Common myeloid progenitor, CD34-positive (primary cell): ENCODE measurements around the gene CNNM2.

Experiments
- CTCF ChIA-PET: fragments of 350-600 bp; sonication (Branson Sonifier 250); formaldehyde crosslinking; loops from one replicate; lab custom pipeline; 2021; ENCODE audit warnings: antibody characterized with exemption; lab: Charles Lee
- POLR2A ChIA-PET: fragments of 350-600 bp; sonication (Branson Sonifier 250); formaldehyde crosslinking; loops from one replicate; lab custom pipeline; 2021; ENCODE audit warnings: antibody characterized with exemption; lab: Charles Lee
- DNase-seq, 3 donors: peaks; one replicate each; pipeline versions ENCODE4 v3.0.0 to v3.0.0-alpha.2; 2013
- H3K27ac ChIP-seq, 2 experiments: 1 replicate in 1 of 2; 2 replicates in 1 of 2; pipeline ENCODE4 v1.7.0; 2013; ENCODE audit warnings: inconsistent platforms in 2 of 2, low read length in 2 of 2, mild to moderate bottlenecking in 2 of 2, low read depth in 1 of 2, moderate library complexity in 1 of 2; ENCODE audit not compliant: severe bottlenecking in 2 of 2, insufficient read depth in 1 of 2, poor library complexity in 1 of 2
- H3K27me3 ChIP-seq, 5 experiments: replicated peaks in 2 of 5; 1 replicate in 3 of 5; 2 replicates in 2 of 5; pipeline versions ENCODE4 v1.6.1 to v1.7.0; 2013; ENCODE audit warnings: low read length in 4 of 5, mild to moderate bottlenecking in 2 of 5, moderate library complexity in 2 of 5, inconsistent platforms in 1 of 5; ENCODE audit not compliant: insufficient read depth in 5 of 5, control insufficient read depth in 4 of 5
- H3K36me3 ChIP-seq, 4 experiments: 1 replicate in 2 of 4; 2 replicates in 2 of 4; pipeline versions ENCODE4 v1.6.1 to v1.7.0; 2013; ENCODE audit warnings: low read length in 3 of 4, control low read depth in 1 of 4, mild to moderate bottlenecking in 1 of 4; ENCODE audit not compliant: control insufficient read depth in 4 of 4, insufficient read depth in 4 of 4
- H3K4me1 ChIP-seq, 4 experiments: 1 replicate in 3 of 4; 2 replicates in 1 of 4; pipeline versions ENCODE4 v1.6.1 to v1.7.1; 2013; ENCODE audit warnings: low read length in 3 of 4, mild to moderate bottlenecking in 3 of 4, control low read depth in 1 of 4, inconsistent platforms in 1 of 4, moderate library complexity in 1 of 4; ENCODE audit not compliant: control insufficient read depth in 4 of 4, insufficient read depth in 4 of 4; ENCODE audit errors: control extremely low read depth in 1 of 4
- H3K4me3 ChIP-seq, 7 experiments: 1 replicate in 4 of 7; 2 replicates in 3 of 7; pipeline versions ENCODE4 v1.5.1 to v1.7.0; 2013; ENCODE audit warnings: mild to moderate bottlenecking in 7 of 7, low read length in 6 of 7, moderate library complexity in 6 of 7, inconsistent platforms in 2 of 7, low read depth in 2 of 7, control low read depth in 1 of 7; ENCODE audit not compliant: insufficient read depth in 4 of 7, control insufficient read depth in 1 of 7; ENCODE audit errors: extremely low read depth in 1 of 7
- H3K9me3 ChIP-seq, 5 experiments: 1 replicate in 4 of 5; 2 replicates in 1 of 5; pipeline versions ENCODE4 v1.6.1 to v1.7.1; 2013; ENCODE audit warnings: low read length in 4 of 5, mild to moderate bottlenecking in 2 of 5, inconsistent platforms in 1 of 5, low read depth in 1 of 5, moderate library complexity in 1 of 5; ENCODE audit not compliant: control insufficient read depth in 4 of 5, insufficient read depth in 2 of 5; ENCODE audit errors: control extremely low read depth in 1 of 5
- WGBS: methylation state at CpG from one replicate; pipeline ENCODE4 v1.1.5; 2013; ENCODE audit not compliant: insufficient coverage; 5-methylcytosine and 5-hydroxymethylcytosine counted together

The CNNM2 gene

GRCh38 chr10:103104721-103105120, 186.6 kb downstream of the CNNM2 start:
- WGBS, result no CpG with 5 or more reads among the region's 2 CpGs
- no peaks in the 10 kb centered on the region for H3K4me1 ChIP-seq
- CTCF ChIA-PET, result interaction anchor here (1.1 to 2.3 kb wide), 3 partner anchors 11 to 139 kb away, joined by 3 to 7 read pairs (median 4); no protein-coding TSS in a partner anchor
- H3K27me3 ChIP-seq, result no peaks in the 10 kb centered on the region
- POLR2A ChIA-PET, result interaction anchor here (0.6 kb wide), 1 partner anchor 253 kb away, joined by 3 read pairs; no protein-coding TSS in a partner anchor
- DNase-seq, result no peak
- H3K27ac ChIP-seq, result no peak overlapping the region
- peaks cover 28 to 72% (median 42%) of the 10 kb centered on the region in 4 experiments for H3K36me3 ChIP-seq
- H3K9me3 ChIP-seq, result no peaks in the 10 kb centered on the region
- no peak overlapping the region for H3K4me3 ChIP-seq

GRCh38 chr10:103105462-103105861, 187.4 kb downstream of the CNNM2 start:
- CTCF ChIA-PET, result interaction anchor here (1.2 kb wide), 2 partner anchors 13 to 18 kb away, joined by 3 read pairs; no protein-coding TSS in a partner anchor
- no CpG with 5 or more reads among the region's 1 CpG for WGBS
- Histone ChIP-seq H3K27ac (no peak overlapping the region), H3K36me3 (peaks cover 25 to 71% (median 38%) of the 10 kb centered on the region in 4 experiments), H3K4me1 (no peaks in the 10 kb centered on the region), H3K4me3 (no peak overlapping the region), H3K27me3 (no peaks in the 10 kb centered on the region), H3K9me3 (no peaks in the 10 kb centered on the region)
- DNase-seq, result no peak
- POLR2A ChIA-PET, result interaction anchor here (0.6 kb wide), 1 partner anchor 252 kb away, joined by 3 read pairs; no protein-coding TSS in a partner anchor

DNA sequence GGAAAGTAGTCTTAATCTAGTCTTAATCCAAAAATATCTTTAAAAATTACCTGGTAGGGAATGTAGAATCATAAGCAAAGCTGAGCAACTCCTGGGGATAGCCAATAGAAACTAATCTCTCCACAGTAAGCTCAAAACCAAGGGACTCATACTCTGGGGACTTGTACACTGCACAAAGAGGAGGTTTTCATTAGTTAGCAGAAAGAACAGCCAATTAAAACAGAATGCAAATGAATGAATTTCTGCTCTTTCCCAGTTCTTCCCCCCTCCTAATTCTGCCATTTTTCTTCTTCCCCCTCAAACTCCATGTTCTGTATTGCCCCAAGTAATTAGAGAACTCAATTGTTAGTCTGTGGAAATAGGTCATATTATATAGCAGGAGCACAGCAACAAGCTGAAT, 188.4 kb downstream of the CNNM2 start:
- Histone ChIP-seq H3K27me3 (no peaks in the 10 kb centered on the region), H3K4me1 (no peaks in the 10 kb centered on the region), H3K4me3 (no peak overlapping the region), H3K36me3 (peaks cover 22 to 64% (median 38%) of the 10 kb centered on the region in 4 experiments), H3K27ac (no peak overlapping the region), H3K9me3 (no peaks in the 10 kb centered on the region)
- DNase-seq, result no peak
- ChIA-PET CTCF (interaction anchor here (1.2 kb wide), 1 partner anchor 14 kb away, joined by 3 read pairs; no protein-coding TSS in a partner anchor), POLR2A (interaction anchor here (0.7 kb wide), 1 partner anchor 971 kb away, joined by 3 read pairs; no protein-coding TSS in a partner anchor)

- 78% methylated on average over 2 of the region's 2 CpGs for WGBS
- ChIA-PET CTCF (interaction anchor here (1.2 to 2.5 kb wide), 5 partner anchors 17 to 139 kb away, joined by 3 to 11 read pairs (median 5); no protein-coding TSS in a partner anchor), POLR2A (interaction anchor here (0.7 kb wide), 1 partner anchor 10 kb away, joined by 3 read pairs; no protein-coding TSS in a partner anchor)
- Histone ChIP-seq H3K36me3 (peaks cover 5 to 38% (median 22%) of the 10 kb centered on the region in 4 experiments), H3K9me3 (no peaks in the 10 kb centered on the region), H3K4me3 (no peak overlapping the region), H3K4me1 (no peaks in the 10 kb centered on the region), H3K27ac (no peak overlapping the region), H3K27me3 (no peaks in the 10 kb centered on the region)
- DNase-seq, result no peak
Measured at GRCh38 chr10:103109821-103110220, 191.7 kb downstream of the CNNM2 start.

DNA sequence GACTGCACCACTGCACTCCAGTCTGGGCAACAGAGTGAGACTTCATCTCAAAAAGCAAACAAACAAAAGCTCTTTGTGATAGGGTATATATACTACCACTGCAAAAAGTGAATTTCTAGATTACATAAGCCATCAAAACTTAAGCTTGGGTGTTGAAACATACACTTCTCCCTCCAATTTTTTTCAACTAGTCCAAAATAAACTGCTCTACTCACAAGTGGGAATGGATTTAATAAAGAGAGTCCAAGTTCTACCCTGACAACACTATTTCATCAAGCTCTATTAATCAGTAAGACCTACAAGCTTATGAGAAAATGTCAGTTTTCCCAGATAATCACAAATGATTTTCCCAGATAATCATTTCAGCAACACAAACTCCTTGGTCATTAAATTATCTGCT, 192.3 kb downstream of the CNNM2 start:
- POLR2A ChIA-PET, result interaction anchor here (0.7 kb wide), 1 partner anchor 9 kb away, joined by 3 read pairs; no protein-coding TSS in a partner anchor
- no peaks in the 10 kb centered on the region for H3K9me3 ChIP-seq
- H3K27ac ChIP-seq, result no peak overlapping the region
- peaks cover 7 to 35% (median 21%) of the 10 kb centered on the region in 4 experiments for H3K36me3 ChIP-seq
- H3K4me3 ChIP-seq, result no peak overlapping the region
- CTCF ChIA-PET, result interaction anchor here (1.2 to 2.5 kb wide), 5 partner anchors 16 to 138 kb away, joined by 3 to 11 read pairs (median 5); no protein-coding TSS in a partner anchor
- no peak for DNase-seq
- H3K27me3 ChIP-seq, result no peaks in the 10 kb centered on the region
- no peaks in the 10 kb centered on the region for H3K4me1 ChIP-seq

DNA sequence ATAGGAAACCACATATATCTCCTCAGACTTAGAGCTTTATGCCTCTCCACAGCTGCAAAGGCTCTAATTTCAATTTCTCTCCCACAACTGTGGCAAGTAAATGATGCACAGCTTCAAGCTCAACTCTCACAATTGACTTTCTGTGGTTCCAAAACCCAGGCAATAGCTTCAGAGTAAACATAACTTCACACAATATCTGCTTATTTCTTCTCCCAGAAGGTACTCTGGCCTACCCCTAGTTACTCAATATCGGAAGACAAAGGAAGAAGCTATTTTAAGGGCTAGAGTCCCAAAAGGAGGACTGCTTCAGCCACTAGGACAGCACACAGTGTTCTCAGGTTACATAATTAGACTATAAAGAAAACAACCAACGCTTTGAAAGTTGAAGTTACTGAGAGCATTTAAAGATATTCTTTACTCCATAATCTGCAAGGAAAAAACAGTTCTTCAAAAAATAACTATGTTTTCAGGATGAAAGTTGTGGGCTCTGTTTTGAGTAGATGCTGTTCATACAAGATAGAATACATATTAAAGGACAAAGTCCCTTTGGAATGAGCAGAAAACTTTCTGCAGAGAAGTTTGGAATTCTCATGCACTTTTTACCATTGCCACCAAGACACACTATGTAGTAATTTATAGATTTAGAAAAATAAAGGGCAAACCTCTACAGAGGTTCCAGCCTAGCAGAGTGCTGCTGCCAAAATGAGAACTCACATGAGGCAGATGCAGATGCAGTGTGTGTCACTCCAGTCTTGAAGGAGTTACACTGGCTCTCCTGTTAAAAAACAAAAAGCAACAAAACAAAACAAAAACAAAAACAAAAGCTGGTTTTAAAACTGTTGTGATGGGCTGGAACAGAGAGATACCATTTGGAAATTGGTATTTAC, 193.2 kb downstream of the CNNM2 start:
- Histone ChIP-seq H3K9me3 (no peaks in the 10 kb centered on the region), H3K36me3 (peaks cover 7 to 28% (median 14%) of the 10 kb centered on the region in 4 experiments), H3K27ac (no peak overlapping the region), H3K4me3 (no peak overlapping the region), H3K4me1 (no peaks in the 10 kb centered on the region), H3K27me3 (no peaks in the 10 kb centered on the region)
- WGBS, result 63% methylated on average over 1 of the region's 2 CpGs
- no peak for DNase-seq
- POLR2A ChIA-PET, result no interaction called here
- CTCF ChIA-PET, result interaction anchor here (1.1 to 2.5 kb wide), 4 partner anchors 16 to 194 kb away, joined by 3 to 11 read pairs (median 4); partner anchors contain the start of gene CNNM2
